HEK293 (cell line): ENCODE data around the gene N4BP2L1.

Source experiments
- CTCF ChIA-PET: fragments of 350-600 bp; formaldehyde crosslinking; extraction: SDS; loops from one replicate; lab custom pipeline; 2021; ENCODE audit warnings: antibody characterized with exemption; lab: Yijun Ruan, JAX
- POLR2A ChIA-PET: fragments of 300-600 bp; formaldehyde crosslinking; extraction: SDS; loops from one replicate; lab custom pipeline; 2020; ENCODE audit warnings: antibody characterized with exemption, inconsistent platforms; lab: Yijun Ruan, JAX
- H3K27ac ChIP-seq: fragments of 200-500 bp; sonication (Bioruptor generic); 2 replicates; pipeline ENCODE4 v1.5.1; 2014; ENCODE audit warnings: low read depth, low read length, control low read depth, inconsistent platforms; ENCODE audit errors: extremely low read depth
- H3K36me3 ChIP-seq, 2 experiments: fragments of 200-500 bp in 1 of 2; sonication (Bioruptor generic) in 1 of 2; 1 replicate in 1 of 2; 2 replicates in 1 of 2; pipeline ENCODE4 v1.5.1; 2014 to 2017; ENCODE audit warnings: inconsistent platforms in 2 of 2, low read length in 2 of 2; ENCODE audit not compliant: control insufficient read depth in 2 of 2, insufficient read depth in 1 of 2
- H3K4me1 ChIP-seq: fragments of 200-500 bp; sonication (Bioruptor generic); 2 replicates; pipeline ENCODE4 v1.5.1; 2014; ENCODE audit warnings: mild to moderate bottlenecking, low read length, inconsistent platforms; ENCODE audit not compliant: control insufficient read depth, insufficient read depth
- H3K4me3 ChIP-seq: 2 replicates; pipeline ENCODE4 v1.5.1; 2011; ENCODE audit warnings: low read depth, mild to moderate bottlenecking, control low read depth, low read length, moderate library complexity
- H3K9me3 ChIP-seq: fragments of 200-500 bp; sonication (Bioruptor generic); 2 replicates; pipeline ENCODE4 v1.5.1; 2014; ENCODE audit warnings: low read depth, low read length, inconsistent platforms; ENCODE audit not compliant: control insufficient read depth, insufficient read depth
- BCL11B ChIP-seq: fragments of 450-650 bp; formaldehyde crosslinking; IDR thresholded peaks from 2 replicates; pipeline ENCODE4 v1.5.1; 2016; ENCODE audit warnings: low read depth, missing biosample characterization, missing genetic modification characterization
- GFI1B ChIP-seq: fragments of 450-650 bp; formaldehyde crosslinking; IDR thresholded peaks from 2 replicates; pipeline ENCODE4 v1.5.1; 2016; ENCODE audit warnings: missing biosample characterization, missing genetic modification characterization
- GLI2 ChIP-seq: fragments of 450-650 bp; formaldehyde crosslinking; IDR thresholded peaks from 2 replicates; pipeline ENCODE4; 2017; ENCODE audit warnings: missing biosample characterization, missing genetic modification characterization, low read depth, borderline replicate concordance
- GLIS2 ChIP-seq: fragments of 450-650 bp; formaldehyde crosslinking; IDR thresholded peaks from 2 replicates; pipeline ENCODE4 v1.5.1; 2016; ENCODE audit warnings: missing biosample characterization, missing genetic modification characterization
- KLF16 ChIP-seq: fragments of 450-650 bp; formaldehyde crosslinking; IDR thresholded peaks from 2 replicates; pipeline ENCODE4 v1.5.1; 2017; ENCODE audit warnings: missing biosample characterization, missing genetic modification characterization
- KLF8 ChIP-seq: fragments of 450-650 bp; formaldehyde crosslinking; IDR thresholded peaks from 2 replicates; pipeline ENCODE4 v1.5.1; 2016; ENCODE audit warnings: missing biosample characterization, missing genetic modification characterization
- KLF9 ChIP-seq: fragments of 450-650 bp; formaldehyde crosslinking; IDR thresholded peaks from 2 replicates; pipeline ENCODE4 v1.5.1; 2016; ENCODE audit warnings: missing biosample characterization, missing genetic modification characterization, low read depth
- MEIS1 ChIP-seq: sonication (generic); formaldehyde crosslinking; IDR thresholded peaks from 2 replicates; pipeline ENCODE4 v1.8.1; 2022; ENCODE audit warnings: missing genetic modification reagents, mild to moderate bottlenecking, borderline replicate concordance
- MYNN ChIP-seq: fragments of 450-650 bp; formaldehyde crosslinking; IDR thresholded peaks from 2 replicates; pipeline ENCODE4 v1.5.1; 2016; ENCODE audit warnings: missing biosample characterization, missing genetic modification characterization, borderline replicate concordance
- SP2 ChIP-seq: fragments of 450-650 bp; formaldehyde crosslinking; IDR thresholded peaks from 2 replicates; pipeline ENCODE4 v1.5.1; 2016; ENCODE audit warnings: missing biosample characterization, missing genetic modification characterization
- YY1 ChIP-seq: fragments of 450-650 bp; formaldehyde crosslinking; IDR thresholded peaks from 2 replicates; pipeline ENCODE4 v1.5.1; 2018; ENCODE audit warnings: missing biosample characterization, missing genetic modification characterization
- ZBTB11 ChIP-seq: fragments of 450-650 bp; formaldehyde crosslinking; conservative IDR thresholded peaks from 2 replicates; pipeline ENCODE4 v1.5.1; 2016; ENCODE audit warnings: low read depth, missing biosample characterization, missing genetic modification characterization
- ZBTB21 ChIP-seq: fragments of 450-650 bp; formaldehyde crosslinking; IDR thresholded peaks from 2 replicates; pipeline ENCODE4 v1.5.1; 2017; ENCODE audit warnings: missing biosample characterization, missing genetic modification characterization
- ZBTB6 ChIP-seq: fragments of 450-650 bp; formaldehyde crosslinking; IDR thresholded peaks from 2 replicates; pipeline ENCODE4 v1.5.1; 2017; ENCODE audit warnings: missing biosample characterization, missing genetic modification characterization
- ZIC2 ChIP-seq: fragments of 450-650 bp; formaldehyde crosslinking; IDR thresholded peaks from 2 replicates; pipeline ENCODE4 v1.5.1; 2016; ENCODE audit warnings: missing biosample characterization, missing genetic modification characterization
- ZNF114 ChIP-seq: fragments of 450-650 bp; formaldehyde crosslinking; IDR thresholded peaks from 2 replicates; pipeline ENCODE4 v1.5.0; 2017; ENCODE audit warnings: missing biosample characterization, missing genetic modification characterization
- ZNF169 ChIP-seq: fragments of 450-650 bp; formaldehyde crosslinking; IDR thresholded peaks from 2 replicates; pipeline ENCODE4 v1.5.1; 2016; ENCODE audit warnings: missing biosample characterization, missing genetic modification characterization
- ZNF175 ChIP-seq: fragments of 450-650 bp; formaldehyde crosslinking; IDR thresholded peaks from 2 replicates; pipeline ENCODE4 v1.5.1; 2016; ENCODE audit warnings: missing biosample characterization, missing genetic modification characterization
- ZNF354C ChIP-seq: fragments of 450-650 bp; formaldehyde crosslinking; IDR thresholded peaks from 2 replicates; pipeline ENCODE4 v1.5.1; 2016; ENCODE audit warnings: missing biosample characterization, missing genetic modification characterization, low read depth, borderline replicate concordance
- ZNF404 ChIP-seq: fragments of 450-650 bp; formaldehyde crosslinking; IDR thresholded peaks from 2 replicates; pipeline ENCODE4 v1.5.1; 2017; ENCODE audit warnings: missing biosample characterization, missing genetic modification characterization
- ZNF510 ChIP-seq: fragments of 450-650 bp; formaldehyde crosslinking; IDR thresholded peaks from 2 replicates; pipeline ENCODE4 v1.5.1; 2018; ENCODE audit warnings: mild to moderate bottlenecking, missing genetic modification characterization, missing biosample characterization; ENCODE audit not compliant: insufficient replicate concordance
- ZNF544 ChIP-seq: fragments of 450-650 bp; formaldehyde crosslinking; IDR thresholded peaks from 2 replicates; pipeline ENCODE4 v1.5.0; 2017; ENCODE audit warnings: missing biosample characterization, missing genetic modification characterization
- ZNF596 ChIP-seq: fragments of 450-650 bp; IDR thresholded peaks from 2 replicates; pipeline ENCODE4 v1.5.0; 2018; ENCODE audit warnings: missing biosample characterization, mild to moderate bottlenecking, missing genetic modification characterization, moderate library complexity
- ZNF624 ChIP-seq: fragments of 450-650 bp; formaldehyde crosslinking; IDR thresholded peaks from 2 replicates; pipeline ENCODE4 v1.5.1; 2017; ENCODE audit warnings: missing biosample characterization, missing genetic modification characterization
- ZNF629 ChIP-seq: fragments of 450-650 bp; formaldehyde crosslinking; IDR thresholded peaks from 2 replicates; pipeline ENCODE4 v1.5.1; 2017; ENCODE audit warnings: missing biosample characterization, missing genetic modification characterization
- ZNF664 ChIP-seq: fragments of 450-650 bp; formaldehyde crosslinking; IDR thresholded peaks from 2 replicates; pipeline ENCODE4 v1.5.1; 2016; ENCODE audit warnings: missing biosample characterization, missing genetic modification characterization
- ZNF785 ChIP-seq: fragments of 450-650 bp; formaldehyde crosslinking; IDR thresholded peaks from 2 replicates; pipeline ENCODE4 v1.5.1; 2016; ENCODE audit warnings: missing biosample characterization, missing genetic modification characterization
- TF ChIP-seq, protein P1 (sequence below): fragments of 450-650 bp; formaldehyde crosslinking; IDR thresholded peaks from 2 replicates; pipeline ENCODE4; 2016; ENCODE audit warnings: missing biosample characterization, missing genetic modification characterization
- TF ChIP-seq, protein P2 (sequence below): fragments of 450-650 bp; formaldehyde crosslinking; IDR thresholded peaks from 2 replicates; pipeline ENCODE4 v1.5.1; 2016; ENCODE audit warnings: missing biosample characterization, missing genetic modification characterization, low read depth

The N4BP2L1 gene

GRCh38 chr13:32427852-32428580 lies at the start of gene N4BP2L1:
Gene N4BP2L1, minus strand, starts transcription at chr13:32428130. Its CDS starts 48 bp downstream, at chr13:32428082.
- peaks cover 0 to 4% of the 10 kb centered on the region in 2 experiments; a peak in 1 of 3 replicates for H3K36me3 ChIP-seq
- no peaks in the 10 kb centered on the region for H3K9me3 ChIP-seq
- H3K27ac ChIP-seq: peak within 1 kb of the TSS; percentile 49; the same call in 1 of the 2 replicates
- H3K4me1 ChIP-seq: no peaks in the 10 kb centered on the region
- H3K4me3 ChIP-seq: peak within 1 kb of the TSS; percentile 57
- ChIA-PET CTCF (interaction anchor here (0.6 to 0.9 kb wide), 3 partner anchors 263 to 518 kb away, joined by 3 read pairs; no protein-coding TSS in a partner anchor), POLR2A (interaction anchor here (0.9 to 1.2 kb wide), 2 partner anchors 111 to 112 kb away, joined by 3 read pairs; partner anchors contain the start of genes BRCA2, N4BP2L2 and ZAR1L)
- TF ChIP-seq GFI1B (tag by site-specific recombination) (no peak), SP2 (peak; percentile 77), ZBTB6 (tag by site-specific recombination) (no peak), ZNF354C (tag by site-specific recombination) (no peak), ZNF785 (tag by site-specific recombination) (no peak), ZBTB21 (no peak), KLF9 (tag by site-specific recombination) (peak; percentile 72), ZIC2 (no peak), ZNF114 (tag by site-specific recombination) (no peak), ZNF510 (tag by site-specific recombination) (no peak), MEIS1 (CRISPR knock-in tag) (no peak), ZNF664 (tag by site-specific recombination) (no peak), ZNF169 (tag by site-specific recombination) (no peak), GLIS2 (tag by site-specific recombination) (peak; percentile 67; the same call in 1 of the 2 replicates), ZNF544 (tag by site-specific recombination) (no peak), ZBTB11 (tag by site-specific recombination) (peak; percentile 28; the same call in 1 of the 2 replicates), ZNF175 (tag by site-specific recombination) (no peak), GLI2 (no peak), ZNF624 (tag by site-specific recombination) (no peak), BCL11B (tag by site-specific recombination) (no peak), ZNF596 (tag by site-specific recombination) (no peak), YY1 (tag by site-specific recombination) (no peak), MYNN (no peak), ZNF404 (tag by site-specific recombination) (no peak), ZNF629 (peak; percentile 39; the same call in 1 of the 2 replicates), KLF16 (tag by site-specific recombination) (no peak; the same call in 1 of the 2 replicates), KLF8 (peak; percentile 55; the same call in 1 of the 2 replicates)
- TF ChIP-seq, protein P1, sequence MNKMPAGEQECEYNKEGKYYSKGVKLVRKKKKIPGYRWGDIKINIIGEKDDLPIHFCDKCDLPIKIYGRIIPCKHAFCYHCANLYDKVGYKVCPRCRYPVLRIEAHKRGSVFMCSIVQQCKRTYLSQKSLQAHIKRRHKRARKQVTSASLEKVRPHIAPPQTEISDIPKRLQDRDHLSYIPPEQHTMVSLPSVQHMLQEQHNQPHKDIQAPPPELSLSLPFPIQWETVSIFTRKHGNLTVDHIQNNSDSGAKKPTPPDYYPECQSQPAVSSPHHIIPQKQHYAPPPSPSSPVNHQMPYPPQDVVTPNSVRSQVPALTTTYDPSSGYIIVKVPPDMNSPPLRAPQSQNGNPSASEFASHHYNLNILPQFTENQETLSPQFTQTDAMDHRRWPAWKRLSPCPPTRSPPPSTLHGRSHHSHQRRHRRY (tag by site-specific recombination): no peak
- TF ChIP-seq, protein P2, sequence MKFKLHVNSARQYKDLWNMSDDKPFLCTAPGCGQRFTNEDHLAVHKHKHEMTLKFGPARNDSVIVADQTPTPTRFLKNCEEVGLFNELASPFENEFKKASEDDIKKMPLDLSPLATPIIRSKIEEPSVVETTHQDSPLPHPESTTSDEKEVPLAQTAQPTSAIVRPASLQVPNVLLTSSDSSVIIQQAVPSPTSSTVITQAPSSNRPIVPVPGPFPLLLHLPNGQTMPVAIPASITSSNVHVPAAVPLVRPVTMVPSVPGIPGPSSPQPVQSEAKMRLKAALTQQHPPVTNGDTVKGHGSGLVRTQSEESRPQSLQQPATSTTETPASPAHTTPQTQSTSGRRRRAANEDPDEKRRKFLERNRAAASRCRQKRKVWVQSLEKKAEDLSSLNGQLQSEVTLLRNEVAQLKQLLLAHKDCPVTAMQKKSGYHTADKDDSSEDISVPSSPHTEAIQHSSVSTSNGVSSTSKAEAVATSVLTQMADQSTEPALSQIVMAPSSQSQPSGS (tag by site-specific recombination): no peak
